H1 (cell line): ENCODE data around the gene OGFOD1. TPM values are rescaled to one million over a fixed set of nuclear protein-coding genes. Genes with fewer than 3 reads are reported as not detected.

ENCODE experiments used
- CHD1 ChIP-seq: IDR thresholded peaks from 2 replicates; pipeline ENCODE4 v1.6.1; 2012; ENCODE audit warnings: low read depth, low read length, improper control_type of control experiment
- CHD7 ChIP-seq: fragments of 300-600 bp; sonication (generic); IDR thresholded peaks from 2 replicates; pipeline ENCODE4 v1.7.1; 2012; ENCODE audit warnings: low read length, moderate library complexity, mild to moderate bottlenecking, inconsistent platforms; ENCODE audit not compliant: insufficient replicate concordance
- JUN ChIP-seq: IDR thresholded peaks from 2 replicates; pipeline ENCODE4 v1.6.1; 2011; ENCODE audit warnings: low read depth, mild to moderate bottlenecking, improper control_type of control experiment, low read length
- NRF1 ChIP-seq: IDR thresholded peaks from 2 replicates; pipeline ENCODE4 v1.6.1; 2011; ENCODE audit warnings: mild to moderate bottlenecking, low read depth, low read length, improper control_type of control experiment
- polyA plus RNA-seq, 7 experiments: library from polyadenylated mRNA; depleted of rRNA in 3 of 7; stranded (reverse) in 5 of 7; unstranded in 2 of 7; fragments of >200 nt in 5 of 7; fragments of 200-250 nt in 2 of 7; gene quantifications; 1 replicate in 5 of 7; 2 replicates in 1 of 7; 4 replicates in 1 of 7; pipeline versions ENCODE4 v1.2.1 to v1.2.3, GENCODE V29; 2011 to 2013; ENCODE audit warnings: missing spikeins in 2 of 7, mixed read lengths in 2 of 7
- total RNA-seq: library from RNA; stranded (reverse); fragmentation: NEBNext Ultra II Directional; extraction: Animal tissue kit (Norgen Biotek cat#: 25700); gene quantifications from 2 replicates; pipeline ENCODE4 v1.2.1, GENCODE V29; 2021

OGFOD1 gene
- total and polyA plus RNA-seq, 2 of the 8 experiments (the other 6 are each of a cell fraction or from before 2014, with no cell fraction given): 24.6 to 61.4 TPM

GRCh38 chr16:56519459-56520250, 68.3 kb downstream of the OGFOD1 start, which contains the start of gene BBS2 (continued):
- TF ChIP-seq NRF1: peak; percentile 73
- no peak for TF ChIP-seq CHD1
- no peak for TF ChIP-seq JUN
- TF ChIP-seq CHD7: no peak
